HG03045 (cell line): ENCODE data around the gene DGKB.
"Not testable (repeated sequence)": the region's sequence is repeated elsewhere in the genome, so short reads cannot be mapped to it uniquely, and the experiment has no call there.

Source experiments
- ATAC-seq: cut with Tn5 transposase; IDR thresholded peaks from one replicate; pipeline ENCODE4 v1.9.1; 2021; ENCODE audit warnings: mild to moderate bottlenecking, moderate library complexity; ENCODE audit not compliant: unreplicated experiment

DGKB gene

DNA sequence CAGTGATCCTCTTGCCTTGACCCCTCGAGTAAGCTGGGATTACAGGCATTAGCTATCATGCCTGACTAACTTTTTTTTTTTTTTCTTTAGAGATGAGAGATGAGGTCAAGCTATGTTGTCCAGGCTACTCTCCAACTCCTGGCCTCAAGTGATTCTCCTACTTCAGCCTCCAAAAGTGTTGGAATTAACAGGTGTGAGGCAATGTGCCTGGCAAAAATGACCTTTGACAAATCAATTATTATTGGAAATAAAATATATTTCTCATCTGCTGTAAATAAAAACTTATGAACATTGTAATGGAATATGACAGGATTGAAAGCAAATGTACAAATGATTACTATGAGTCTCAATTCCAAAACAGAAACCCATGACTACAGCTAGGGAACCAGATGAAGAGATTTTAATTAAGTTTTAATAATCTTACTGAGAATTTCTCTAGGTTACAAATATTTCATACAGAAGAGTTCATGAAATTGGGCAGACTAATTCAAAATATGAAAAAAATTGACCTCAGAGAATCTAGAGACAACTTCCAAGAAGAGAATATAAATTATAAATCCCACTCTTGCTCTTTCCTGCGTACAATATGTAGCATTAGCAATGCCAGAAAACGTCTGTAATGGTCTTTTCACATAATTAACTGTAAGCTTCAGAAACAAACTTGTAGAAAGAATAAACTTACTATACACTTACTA lies 414.7 kb downstream of the DGKB start:
- ATAC-seq = no peak

DNA sequence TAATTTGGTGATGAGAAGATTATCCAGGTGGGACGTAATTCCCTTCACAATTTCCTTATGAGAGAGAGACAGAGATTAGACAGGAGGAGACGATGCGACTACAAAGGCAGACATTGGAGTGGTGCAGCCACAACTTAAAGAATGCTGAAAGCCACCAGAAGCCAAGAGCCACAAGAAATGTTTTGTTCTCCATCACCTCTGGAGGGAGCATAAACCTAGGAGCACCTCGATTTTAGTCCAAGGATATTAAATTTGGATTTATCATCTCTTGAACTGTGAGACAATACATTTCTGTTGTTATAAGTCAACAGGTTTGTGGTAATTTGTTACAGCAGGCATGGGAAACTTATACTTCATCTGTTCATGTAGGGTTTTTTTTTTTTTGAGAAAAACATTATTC lies 418.9 kb downstream of the DGKB start:
- ATAC-seq = no peak

DNA sequence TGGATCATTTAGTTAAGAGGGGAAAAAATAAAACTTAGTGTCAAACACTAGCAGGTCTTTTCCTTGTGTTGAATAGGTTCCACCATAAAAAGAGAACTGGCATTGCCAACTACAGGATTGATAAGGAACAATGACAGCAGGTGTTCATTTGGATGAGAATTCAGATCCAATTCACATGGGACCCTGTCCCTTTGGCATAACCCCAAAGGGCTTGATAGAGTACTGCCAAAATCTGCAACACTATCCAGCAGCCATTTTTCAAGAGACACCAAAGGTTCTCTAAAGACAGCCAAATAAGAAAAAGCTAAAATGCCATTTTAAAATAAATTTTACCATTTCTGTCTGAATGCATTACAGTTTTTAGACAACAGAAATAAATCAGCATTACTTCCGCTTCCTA lies 422.3 kb downstream of the DGKB start:
- no peak for ATAC-seq

DNA sequence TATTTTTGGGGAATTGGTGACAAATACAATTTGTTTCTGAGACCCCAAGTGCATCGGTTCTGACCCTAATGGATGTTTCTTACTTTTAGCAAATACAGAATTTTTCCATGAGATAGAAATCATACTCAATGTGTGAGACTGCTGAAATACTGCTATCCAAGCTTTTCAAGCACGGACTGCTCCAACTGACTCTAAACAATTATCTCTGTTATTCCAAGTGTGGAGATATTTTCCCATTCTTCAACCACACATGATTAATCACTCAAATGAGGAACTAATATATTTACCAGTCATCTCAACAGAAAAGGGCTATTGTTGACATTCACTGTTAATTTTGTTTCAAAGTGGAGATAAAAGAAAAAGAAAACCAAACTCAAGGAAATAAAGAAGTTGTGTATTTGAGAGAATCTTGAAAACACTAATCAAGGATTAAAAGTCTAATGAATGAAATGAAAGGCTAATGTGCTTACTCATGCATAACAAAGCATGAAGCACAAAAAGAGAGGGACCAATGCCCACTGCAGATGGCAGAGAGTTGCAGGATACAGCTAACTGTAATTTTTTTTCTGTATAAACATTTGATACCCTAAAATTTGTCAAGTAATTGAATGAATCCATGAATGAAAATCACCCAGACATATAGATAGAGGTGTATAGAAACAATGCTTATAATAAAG lies 423.6 kb downstream of the DGKB start:
- ATAC-seq = no peak

DNA sequence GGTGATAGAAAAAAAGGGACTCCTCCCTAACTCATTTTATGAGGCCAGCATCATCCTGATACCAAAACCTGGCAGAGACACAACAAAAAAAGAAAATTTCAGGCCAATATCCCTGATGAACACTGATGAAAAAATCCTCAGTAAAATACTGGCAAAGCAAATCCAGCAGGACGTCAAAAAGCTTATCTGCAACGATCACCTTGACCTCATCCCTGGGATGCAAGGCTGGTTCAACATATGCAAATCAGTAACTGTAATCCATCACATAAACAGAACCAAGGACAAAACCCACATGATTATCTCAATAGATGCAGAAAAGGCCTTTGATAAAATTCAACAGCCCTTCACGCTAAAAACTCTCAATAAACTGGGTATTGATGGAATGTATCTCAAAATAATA lies 440.8 kb downstream of the DGKB start:
- not testable (repeated sequence) for ATAC-seq

DNA sequence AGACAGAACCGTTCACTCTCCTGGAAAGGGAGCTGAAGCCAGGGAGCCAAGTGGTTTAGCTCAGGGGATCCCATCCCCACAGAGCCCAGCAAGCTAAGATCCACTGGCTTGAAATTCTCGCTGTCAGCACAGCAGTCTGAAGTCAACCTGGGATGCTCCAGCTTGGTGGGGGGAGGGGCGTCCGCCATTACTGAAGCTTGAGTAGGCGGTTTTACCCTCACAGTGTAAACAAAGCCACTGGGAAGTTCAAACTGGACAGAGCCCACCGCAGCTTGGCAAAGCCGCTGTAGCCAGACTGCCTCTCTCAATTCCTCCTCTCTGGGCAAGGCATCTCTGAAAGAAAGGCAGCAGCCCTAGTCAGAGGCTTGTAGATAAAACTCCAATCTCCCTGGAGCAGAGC lies 443.7 kb downstream of the DGKB start:
- not testable (repeated sequence) for ATAC-seq

DNA sequence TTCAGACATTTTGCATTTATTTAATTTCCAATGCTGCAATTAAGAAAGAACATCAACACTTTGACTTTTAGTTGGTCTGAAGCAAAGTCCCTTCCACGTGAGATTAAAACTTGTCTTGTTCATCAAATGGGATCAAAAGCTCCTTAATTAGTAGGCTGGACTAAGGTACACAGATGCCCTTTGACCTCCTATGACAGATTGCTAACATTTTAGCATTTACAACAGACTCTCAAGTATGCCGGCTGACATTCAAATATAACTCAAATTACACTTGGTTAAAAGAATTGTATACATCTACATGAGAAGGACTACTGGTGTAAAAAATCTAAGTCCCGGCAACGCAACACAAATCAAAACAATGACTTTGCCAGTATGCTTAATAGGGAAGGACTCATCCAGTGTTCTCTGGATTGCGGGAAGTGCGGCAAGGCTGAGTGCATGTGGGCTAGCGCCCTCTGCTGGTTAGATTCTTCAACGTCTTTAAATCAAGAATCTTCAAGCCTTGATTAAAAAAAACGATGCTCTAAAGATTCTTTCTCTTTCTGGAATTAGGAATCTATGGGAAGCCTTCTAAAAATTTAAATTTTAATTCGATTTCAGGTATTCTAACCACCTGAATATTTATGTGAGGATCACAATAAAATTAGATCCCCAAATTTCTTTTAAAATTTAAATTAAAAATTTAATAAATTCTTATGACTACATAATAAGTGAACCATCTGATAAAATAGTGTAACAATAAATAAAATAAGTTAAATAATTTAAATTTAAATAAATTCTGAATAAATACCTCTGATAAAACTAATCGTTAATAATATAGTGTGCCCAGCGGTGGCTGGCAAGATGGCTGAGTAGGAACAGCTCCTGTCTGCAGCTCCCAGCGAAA lies 444.7 kb downstream of the DGKB start:
- ATAC-seq = no peak

DNA sequence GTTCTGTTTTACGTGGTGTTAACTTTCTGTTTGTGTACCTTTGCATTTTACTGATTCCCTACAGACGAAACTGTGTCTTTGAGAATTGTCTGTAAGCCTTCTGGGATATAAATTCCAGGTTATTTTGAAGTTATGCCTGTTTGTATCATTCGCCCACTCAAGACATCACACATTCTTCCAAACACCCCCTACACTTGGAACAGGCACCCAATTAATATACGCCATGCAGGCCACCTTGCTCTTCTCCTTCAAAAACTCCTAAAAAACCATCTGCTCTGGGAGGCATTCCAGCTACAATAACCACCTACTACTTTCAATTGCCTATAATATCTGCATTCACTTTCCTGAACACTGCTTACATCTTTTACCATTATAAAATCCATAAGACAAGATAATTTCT lies 453.3 kb downstream of the DGKB start:
- no peak for ATAC-seq

DNA sequence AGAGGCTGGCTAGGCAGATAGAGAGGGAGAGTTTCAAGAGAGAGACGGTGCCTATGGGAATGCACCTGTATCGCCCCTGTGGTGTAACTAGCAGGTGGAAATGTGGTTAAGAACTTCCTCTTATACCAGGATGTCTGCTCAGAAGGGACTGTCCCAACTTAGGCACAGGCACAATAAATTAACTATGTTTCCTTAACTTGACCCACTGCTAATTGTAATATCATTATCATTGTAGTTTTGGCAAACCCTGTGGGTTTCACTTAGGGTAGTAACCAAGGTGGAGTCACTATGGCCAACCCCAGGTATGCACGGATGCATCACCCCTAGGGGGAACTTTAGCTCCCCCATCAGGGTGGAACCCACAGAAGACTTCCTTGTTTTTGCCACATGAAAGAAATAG lies 455.7 kb downstream of the DGKB start:
- ATAC-seq = no peak

DNA sequence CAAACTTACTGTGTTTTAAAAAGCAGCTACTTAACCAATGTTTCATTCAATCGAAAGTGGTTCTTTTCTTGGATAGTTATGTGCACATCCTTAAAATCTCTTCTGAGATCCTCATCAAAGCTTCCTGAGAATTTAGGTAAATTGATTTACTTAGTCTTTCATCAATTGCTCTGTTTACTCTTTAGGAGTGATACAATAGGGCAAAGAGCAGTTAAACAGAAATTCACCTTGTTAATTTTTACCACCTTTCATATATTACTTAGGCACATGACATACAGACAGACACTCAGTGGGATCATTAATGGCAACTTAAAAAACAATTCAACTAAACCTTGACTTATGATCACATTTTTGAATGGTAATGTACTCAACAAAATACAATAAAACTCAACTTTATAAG lies 456.3 kb downstream of the DGKB start:
- ATAC-seq = no peak

DNA sequence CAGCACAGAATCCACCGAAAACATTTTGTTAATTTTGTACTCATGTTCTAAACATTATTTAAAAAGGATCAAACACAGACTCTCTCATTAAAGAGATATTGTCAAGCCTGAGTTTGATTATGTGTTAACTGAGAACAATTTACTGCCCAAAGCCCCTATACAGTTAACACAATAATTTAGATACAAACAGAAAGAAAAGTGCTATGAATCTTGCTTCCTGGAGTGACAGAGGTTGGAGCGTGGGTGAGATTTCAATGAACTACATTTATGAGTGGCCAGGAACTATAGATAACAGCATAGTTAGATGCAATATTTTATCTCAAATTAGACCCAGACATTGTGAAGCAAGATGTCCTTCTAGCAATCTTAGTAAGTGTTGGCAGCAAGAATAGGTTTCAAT lies 464.2 kb downstream of the DGKB start:
- no peak for ATAC-seq

DNA sequence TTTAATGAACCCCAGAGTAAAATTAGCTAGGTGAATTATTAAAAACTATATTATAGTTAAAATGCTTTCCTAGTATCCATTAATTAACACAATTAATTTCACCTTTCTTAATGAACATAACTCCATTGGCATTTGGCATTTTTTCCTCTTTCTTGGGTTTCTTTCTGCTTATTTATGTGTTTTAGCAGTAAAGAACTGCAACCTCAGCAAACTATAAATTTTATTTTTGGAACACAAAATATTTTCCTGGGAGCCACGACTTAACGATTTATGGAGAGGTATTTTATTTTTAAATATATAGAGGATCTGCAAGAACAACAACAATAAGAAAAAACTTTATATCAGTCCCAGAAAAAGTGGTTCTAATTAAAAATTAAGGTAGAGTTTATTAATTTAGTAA lies 465.7 kb downstream of the DGKB start:
- ATAC-seq = no peak

DNA sequence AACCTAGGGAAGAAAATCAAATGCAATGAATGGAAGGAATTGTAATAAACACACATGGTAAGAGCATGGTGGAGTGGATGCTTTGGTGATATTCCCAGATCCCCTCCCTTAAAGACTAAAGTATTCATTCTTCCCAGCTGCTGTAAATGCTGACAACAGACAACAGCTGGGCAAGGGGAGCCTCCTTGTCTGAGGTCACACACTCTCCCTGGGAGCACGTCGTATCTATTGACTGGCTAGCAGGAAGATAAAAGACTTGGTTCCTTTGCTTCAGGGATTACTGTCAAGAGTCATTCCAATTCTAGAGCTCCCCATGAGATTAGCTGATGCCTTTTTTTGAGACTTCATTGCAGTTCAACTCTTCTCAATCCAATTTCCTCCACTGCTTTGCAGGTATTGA lies 469.6 kb downstream of the DGKB start:
- no peak for ATAC-seq

DNA sequence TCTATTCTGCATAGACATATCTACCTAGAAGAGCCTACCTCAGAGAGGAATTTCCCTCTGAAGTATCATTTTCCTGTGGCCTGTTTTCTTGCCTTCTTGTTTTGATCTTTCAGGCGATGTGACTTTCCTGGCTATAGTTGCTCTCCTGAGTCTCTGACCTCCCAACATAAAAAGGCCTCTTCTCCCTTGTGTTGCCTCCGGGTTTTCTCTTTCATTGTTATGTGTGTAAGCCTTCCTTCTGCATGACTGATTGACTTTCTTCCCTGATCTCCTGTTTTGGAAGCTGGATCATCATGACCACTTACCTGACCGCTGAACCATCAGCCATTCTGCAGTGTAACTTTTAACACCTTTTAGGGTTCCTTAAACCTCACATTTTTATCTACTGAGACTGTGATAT lies 471.6 kb downstream of the DGKB start:
- ATAC-seq = no peak

DNA sequence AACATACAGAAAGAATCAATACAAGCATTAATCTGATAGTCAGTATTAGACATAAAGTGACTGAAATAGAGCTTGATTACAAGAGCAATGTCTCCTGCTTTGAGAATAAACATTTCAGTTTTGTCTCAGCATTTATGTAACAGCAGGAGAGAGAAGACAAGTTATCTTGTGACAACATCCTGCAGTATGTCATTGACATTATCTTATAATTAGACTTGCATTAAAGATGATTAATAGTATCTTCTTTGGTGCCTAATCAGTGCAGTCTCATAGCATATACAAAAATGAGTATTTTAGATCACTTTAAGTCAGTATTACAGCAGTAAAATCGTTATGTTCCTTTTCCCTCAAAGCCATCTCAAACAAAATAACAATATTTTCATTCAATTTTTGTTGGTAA lies 477.0 kb downstream of the DGKB start:
- no peak for ATAC-seq

DNA sequence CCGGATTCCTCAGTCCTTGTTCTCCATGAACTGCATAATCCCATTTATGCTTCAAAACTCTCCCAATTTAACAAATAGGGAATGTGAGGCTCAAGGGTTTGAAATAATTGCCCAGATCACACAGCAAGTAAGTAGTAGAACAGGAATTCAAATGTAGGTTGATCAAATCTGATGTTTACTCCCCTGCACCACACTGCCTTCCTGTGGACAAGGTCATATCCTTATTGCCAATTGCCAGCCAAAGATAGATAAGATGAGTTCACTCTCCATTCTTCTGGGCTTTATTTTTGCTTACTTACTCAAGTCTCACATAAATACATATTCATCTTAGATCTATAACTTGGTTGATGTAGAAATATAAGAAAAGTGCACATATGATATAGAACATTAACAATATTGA lies 477.9 kb downstream of the DGKB start:
- no peak for ATAC-seq

DNA sequence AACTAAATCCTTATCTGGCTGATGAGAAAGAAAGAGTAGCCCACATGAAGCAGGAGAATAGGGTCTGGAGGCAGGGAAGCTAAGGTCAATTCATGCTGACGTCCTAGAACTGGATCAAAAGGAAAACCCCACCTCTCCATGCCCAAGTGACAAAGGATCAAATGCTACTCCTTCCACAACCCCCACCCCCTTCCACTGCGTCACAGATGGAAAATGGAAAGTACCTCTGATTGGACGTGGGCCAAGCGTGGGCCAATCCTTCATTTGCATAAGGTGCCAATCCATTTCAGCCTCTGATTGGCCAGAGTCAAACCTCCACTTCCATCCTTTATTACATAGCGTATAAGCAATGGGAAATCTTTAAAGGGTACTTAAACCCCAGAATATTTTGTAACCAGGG lies 481.8 kb downstream of the DGKB start:
- no peak for ATAC-seq

DNA sequence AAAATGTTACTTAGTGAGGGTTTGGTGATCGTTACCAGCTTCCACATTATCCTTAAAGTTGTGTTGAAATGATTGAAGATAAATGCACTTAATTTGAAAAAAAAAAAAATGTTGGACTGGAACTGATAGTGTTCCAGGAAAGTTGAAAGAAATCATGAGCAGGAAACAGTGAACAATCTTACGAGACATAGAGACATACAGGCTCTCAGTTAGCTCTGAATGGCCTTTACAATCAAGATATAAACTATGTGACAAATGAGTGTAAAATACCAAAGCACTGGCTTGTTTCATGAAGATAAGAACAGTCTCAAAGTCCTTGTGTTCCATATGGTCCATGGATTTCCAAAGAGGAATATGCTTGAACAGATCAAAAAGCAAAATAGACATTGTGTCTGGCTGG lies 483.0 kb downstream of the DGKB start:
- no peak for ATAC-seq

DNA sequence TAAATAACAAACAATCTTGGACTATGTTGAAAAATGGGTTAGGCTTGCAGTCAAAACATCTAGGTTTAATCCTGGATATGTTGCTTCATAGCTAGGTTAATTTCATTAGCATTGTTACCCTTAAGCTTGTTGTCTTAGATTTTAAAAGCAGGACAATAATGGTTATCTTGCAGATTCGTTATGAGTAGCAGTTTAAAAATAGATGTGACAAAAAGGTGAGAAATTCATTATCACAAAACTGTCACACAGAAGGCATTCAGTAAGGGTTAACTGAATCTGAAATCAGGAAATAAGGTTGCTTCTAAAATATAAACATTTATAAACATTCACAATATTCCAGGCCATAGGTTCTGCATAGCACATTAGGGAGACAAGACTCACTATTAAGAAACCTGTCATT lies 483.9 kb downstream of the DGKB start:
- no peak for ATAC-seq

DNA sequence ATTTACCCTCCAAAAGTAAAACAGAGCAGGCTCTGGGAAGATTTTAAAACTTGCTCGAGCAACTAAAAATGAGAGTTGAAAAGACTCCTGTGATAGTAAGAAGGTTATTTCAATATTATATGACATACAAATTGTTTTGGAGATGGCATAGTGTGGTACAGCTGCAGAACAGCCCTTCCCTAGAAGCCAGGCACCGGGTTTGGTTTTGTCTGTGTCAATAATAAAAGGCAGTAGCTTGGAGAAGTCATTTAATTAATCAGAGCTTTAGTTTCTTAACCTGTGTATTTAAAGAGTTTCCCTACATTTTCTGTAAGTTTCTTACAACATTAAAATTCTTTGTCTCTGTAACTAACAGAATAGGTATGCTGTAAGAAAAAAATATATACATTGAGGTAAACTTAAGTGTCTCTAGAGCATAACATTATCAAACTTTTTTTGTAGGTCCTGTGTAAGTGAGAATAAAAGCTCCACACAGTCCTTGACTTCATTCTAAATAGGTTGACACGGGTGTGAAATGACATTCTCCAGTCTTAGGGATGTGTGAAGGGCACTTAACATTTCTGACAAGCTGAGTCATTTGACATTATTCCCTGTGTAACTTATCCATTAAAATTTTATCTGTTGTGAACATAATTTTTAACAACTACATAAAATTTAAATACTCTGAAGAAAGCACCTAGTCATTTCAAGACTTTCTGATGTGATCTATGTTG lies 488.1 kb downstream of the DGKB start:
- no peak for ATAC-seq
